ENCODE measurements around the gene METRNL.

Gene METRNL

DNA sequence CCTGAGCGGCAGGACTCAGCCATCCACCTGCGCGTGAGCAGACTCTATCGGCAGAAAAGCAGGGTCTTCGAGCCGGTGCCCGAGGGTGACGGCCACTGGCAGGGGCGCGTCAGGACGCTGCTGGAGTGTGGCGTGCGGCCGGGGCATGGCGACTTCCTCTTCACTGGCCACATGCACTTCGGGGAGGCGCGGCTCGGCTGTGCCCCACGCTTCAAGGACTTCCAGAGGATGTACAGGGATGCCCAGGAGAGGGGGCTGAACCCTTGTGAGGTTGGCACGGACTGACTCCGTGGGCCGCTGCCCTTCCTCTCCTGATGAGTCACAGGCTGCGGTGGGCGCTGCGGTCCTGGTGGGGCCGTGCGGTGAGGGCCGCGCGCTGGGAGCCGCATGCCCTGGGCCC is 14.9 kb downstream of the METRNL start:
- DNase-seq = no peak

DNA sequence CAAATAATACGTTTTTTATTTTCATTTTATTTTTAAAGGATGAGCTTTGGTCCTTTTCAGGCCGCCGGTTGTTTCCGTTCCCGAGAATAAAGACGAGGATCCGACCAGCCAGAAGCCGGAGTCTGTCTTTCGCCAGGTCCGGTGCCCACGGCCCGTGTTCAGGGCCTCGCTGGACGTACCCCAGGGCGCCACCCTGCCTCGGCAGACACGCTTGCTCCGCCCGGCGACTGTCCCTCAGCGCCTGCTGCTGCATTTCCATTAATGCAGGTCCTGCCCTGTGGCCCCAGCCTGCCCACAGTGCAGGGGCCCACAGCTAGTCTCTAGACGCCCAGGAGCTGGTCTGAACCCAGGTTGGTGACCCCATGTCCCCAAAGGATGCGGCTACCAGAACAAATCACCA is 15.6 kb downstream of the METRNL start:
- DNase-seq = no peak

DNA sequence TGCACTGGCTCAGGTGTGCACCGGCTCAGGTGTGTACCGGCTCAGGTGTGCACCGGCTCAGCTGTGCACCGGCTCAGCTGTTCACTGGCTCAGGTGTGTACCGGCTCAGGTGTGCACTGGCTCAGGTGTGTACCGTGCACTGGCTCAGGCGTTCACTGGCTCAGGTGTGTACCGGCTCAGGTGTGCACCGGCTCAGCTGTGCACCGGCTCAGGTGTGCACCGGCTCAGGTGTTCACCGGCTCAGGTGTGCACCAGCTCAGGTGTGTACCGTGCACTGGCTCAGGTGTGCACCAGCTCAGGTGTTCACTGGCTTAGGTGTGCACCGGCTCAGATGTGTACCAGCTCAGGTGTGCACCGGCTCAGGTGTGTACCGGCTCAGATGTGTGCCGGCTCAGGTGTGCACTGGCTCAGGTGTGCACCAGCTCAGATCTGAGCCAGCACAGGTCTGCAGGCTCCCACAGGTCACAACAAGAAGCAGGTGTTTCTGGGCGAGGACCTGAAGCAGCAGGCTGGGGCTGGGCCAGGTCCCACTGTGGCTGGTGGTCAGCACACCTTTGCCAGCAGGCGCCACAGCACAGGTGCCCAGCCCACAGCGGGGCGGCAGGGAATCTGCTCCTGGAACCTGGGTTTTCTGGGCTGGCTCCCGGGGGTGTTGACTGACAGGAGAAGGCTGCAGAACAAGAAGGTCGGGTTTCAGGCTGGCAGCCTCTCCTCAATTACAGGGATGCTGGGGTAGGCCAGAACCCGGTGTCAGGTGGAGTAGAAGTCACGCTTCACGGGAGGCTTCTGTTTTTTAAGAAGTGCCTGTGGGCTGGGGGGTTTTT is 17.2 kb downstream of the METRNL start:
- no peak for DNase-seq

GRCh38 chr17:83097831-83098230 is 18.4 kb downstream of the METRNL start:
- DNase-seq = no peak

DNA sequence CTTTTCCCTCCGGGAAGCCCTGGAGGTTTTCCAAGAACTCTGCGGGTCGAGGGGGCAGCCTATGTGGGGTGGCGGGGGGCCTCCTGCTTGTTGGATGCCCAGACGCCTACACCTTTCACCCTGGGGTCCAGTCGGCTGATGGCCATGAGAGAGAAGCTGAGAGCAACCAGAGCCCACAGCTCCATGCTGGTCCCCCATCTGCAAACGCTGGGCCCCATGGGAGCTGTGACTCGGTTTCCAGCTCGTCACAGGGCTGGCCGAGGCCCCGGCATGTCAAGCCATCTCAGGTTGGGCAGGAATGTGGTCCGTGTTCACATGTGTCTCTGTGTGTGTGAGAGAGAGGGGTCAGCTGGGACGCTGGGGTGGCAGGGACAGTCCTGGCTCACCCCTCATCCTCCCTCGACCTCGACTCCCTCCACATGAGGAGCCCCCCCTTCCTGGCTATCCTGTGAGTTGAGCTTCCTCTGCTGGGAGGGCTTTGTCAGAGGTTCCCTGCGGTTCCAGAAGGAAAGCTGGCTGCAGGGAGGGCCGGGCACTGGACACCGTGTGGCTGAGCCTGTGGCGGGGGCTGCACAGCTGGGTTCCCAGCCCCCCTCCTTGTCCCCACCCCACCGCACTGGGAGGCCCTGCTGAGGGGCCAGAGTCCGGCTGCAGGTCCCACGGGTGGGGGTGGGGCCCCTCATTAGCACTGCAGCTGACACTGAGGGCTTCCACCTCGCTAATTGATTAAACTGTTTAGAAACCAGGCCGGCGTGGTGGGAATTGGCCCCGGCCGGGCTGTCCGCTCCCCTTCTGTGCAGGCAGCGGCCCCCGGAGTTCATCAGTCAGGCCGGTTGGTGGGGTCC is 19.1 kb downstream of the METRNL start:
- DNase-seq = no peak

- DNase-seq = no peak
These were observed 19.7 kb downstream of the METRNL start for GRCh38 chr17:83099086-83099555.

GRCh38 chr17:83099570-83100181 is 20.3 kb downstream of the METRNL start:
- no peak for DNase-seq

GRCh38 chr17:83100220-83100852 is 20.9 kb downstream of the METRNL start:
- DNase-seq = no peak

DNA sequence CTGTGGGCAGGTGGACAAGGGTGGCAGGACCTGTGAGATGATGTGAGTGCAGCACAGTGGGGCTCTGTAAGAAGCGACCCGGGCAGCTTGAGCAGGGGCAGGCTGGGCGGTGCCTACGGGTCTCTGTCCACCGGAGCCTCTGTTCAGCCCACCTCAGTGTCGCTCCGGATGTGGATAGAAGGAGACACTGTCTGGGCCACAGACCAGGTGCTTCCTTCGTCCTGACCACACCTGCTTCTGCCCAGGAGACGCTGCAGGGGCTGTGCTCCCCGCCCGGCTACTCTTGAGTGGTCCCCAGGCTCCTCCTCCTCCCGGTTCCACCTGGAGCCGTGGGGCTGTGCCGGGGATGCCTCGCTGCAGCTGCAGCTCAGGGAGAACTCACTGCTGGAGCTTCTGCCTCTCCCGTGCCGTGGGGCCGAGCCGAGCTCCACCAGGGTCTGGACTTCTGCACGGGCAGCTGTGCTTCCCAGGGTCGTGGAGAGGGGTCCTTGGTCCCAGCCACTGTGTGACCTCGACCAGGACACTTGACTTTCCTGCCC is 21.5 kb downstream of the METRNL start:
- DNase-seq = no peak

DNA sequence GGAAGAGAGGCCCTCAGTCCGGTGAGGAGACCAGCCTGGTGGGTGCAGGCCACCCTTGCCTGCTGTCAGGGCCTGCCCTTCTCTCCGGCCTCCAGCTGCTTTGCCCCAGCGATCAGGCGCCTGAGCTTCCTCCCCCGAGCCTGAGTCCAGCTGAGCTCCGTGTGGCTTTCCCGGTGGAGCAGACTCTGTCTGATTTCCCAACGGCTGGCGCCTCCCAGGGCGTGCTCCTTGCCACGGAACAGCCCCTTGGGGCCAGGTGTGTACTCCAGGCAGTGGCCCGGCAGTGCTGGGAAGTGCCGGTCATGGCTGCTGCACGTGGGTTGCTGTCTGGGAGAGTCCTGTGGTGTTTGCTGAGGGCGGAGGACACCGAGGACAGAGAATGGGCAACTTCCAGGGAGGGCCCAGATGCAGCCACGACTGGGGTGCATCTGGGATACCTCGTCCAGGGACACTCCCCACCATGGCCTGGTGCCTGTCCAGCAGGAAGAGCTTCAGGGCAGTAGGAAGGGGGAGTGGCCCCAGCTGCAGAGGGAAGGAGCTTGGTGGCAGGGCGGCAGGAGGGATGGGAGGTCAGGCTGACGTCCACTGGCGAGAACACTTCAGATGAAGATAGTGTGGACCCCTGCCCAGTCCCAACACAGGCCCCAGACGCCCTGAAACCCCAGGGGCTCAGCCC is 22.5 kb downstream of the METRNL start:
- no peak for DNase-seq

- DNase-seq = no peak
These were observed 24.0 kb downstream of the METRNL start for GRCh38 chr17:83103200-83103942.

- no peak for DNase-seq
These were observed 24.5 kb downstream of the METRNL start for GRCh38 chr17:83103943-83104311.

- DNase-seq = no peak
These were observed 25.4 kb downstream of the METRNL start for GRCh38 chr17:83104577-83105505.

- no peak for DNase-seq
These were observed 26.1 kb downstream of the METRNL start for GRCh38 chr17:83105512-83105911.

GRCh38 chr17:83106056-83106588 is 26.7 kb downstream of the METRNL start:
- no peak for DNase-seq

- DNase-seq = no peak
These were observed 27.7 kb downstream of the METRNL start for GRCh38 chr17:83106913-83107655.

- no peak for DNase-seq
These were observed 28.2 kb downstream of the METRNL start for GRCh38 chr17:83107656-83108048.

- no peak for DNase-seq
These were observed 29.3 kb downstream of the METRNL start for GRCh38 chr17:83108709-83109108.

DNA sequence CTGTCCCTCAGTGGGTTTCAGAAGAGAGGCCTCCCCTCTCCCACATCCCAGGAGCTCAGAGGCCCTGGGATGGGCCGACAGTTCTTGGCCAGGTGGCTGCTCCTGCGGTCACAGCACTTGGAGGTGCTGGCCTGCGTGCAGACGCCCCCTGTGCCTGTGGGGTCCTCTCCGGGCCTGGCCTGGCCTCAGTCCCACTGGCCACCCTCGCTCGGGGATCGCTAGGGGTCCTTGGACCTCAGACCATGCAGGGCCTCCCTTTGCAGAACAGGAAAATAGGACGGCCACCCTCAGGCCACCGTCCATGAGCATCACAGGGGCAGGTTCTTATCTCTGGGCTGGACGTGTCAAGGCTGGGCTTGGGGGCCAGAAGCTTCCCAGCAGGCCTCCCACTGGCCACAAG is 30.0 kb downstream of the METRNL start:
- DNase-seq = no peak

All from activated effector memory CD4-positive, alpha-beta T cell treated with Interleukin-2 at 50 U/mL for 16 hours (primary cell).